ENCODE results near the gene RALB.

Gene RALB

GRCh38 chr2:120247851-120248250 is 4.8 kb upstream of the RALB start:
- Histone ChIP-seq H3K18ac (ENCODE audit: low read length) (no peak overlapping the region), H3K4me2 (ENCODE audit: low read length) (no peak overlapping the region), H2BK120ac (ENCODE audit: low read depth, low read length) (no peak overlapping the region), H3K56ac (ENCODE audit: low read length) (no peak overlapping the region), H3K27ac (ENCODE audit: low read depth, low read length) (no peak overlapping the region), H3K79me1 (ENCODE audit: low read length) (no peaks in the 10 kb centered on the region), H3K36me3 (ENCODE audit: control insufficient read depth, insufficient read depth, low read length) (no peaks in the 10 kb centered on the region), H4K8ac (ENCODE audit: low read depth, low read length) (no peak overlapping the region), H2AK5ac (ENCODE audit: low read length) (no peak overlapping the region), H4K5ac (ENCODE audit: low read length) (no peak overlapping the region), H3K4ac (ENCODE audit: low read depth, low read length) (no peak overlapping the region), H3K23ac (ENCODE audit: low read length) (no peak overlapping the region), H3K9ac (ENCODE audit: low read length) (no peak overlapping the region), H3K27me3 (ENCODE audit: insufficient read depth, low read length, poor library complexity) (peaks cover 4% of the 10 kb centered on the region), H2BK5ac (ENCODE audit: low read length) (no peak overlapping the region), H3K4me1 (ENCODE audit: control insufficient read depth, low read depth, low read length) (peaks cover 5% of the 10 kb centered on the region), H2BK15ac (replicated peaks; ENCODE audit: low read depth) (no peak overlapping the region), H3K4me3 (ENCODE audit: low read length) (no peak overlapping the region), H3K79me2 (ENCODE audit: control insufficient read depth, insufficient read depth, low read length) (no peaks in the 10 kb centered on the region)
- no peak for DNase-seq
- no CpG with 5 or more reads among the region's 6 CpGs for WGBS (ENCODE audit: extremely low coverage, insufficient coverage, low lambda C conversion rate)

GRCh38 chr2:120250640-120251039 is 2.0 kb upstream of the RALB start:
- no peak overlapping the region for H3K4ac ChIP-seq (ENCODE audit: low read depth, low read length)

DNA sequence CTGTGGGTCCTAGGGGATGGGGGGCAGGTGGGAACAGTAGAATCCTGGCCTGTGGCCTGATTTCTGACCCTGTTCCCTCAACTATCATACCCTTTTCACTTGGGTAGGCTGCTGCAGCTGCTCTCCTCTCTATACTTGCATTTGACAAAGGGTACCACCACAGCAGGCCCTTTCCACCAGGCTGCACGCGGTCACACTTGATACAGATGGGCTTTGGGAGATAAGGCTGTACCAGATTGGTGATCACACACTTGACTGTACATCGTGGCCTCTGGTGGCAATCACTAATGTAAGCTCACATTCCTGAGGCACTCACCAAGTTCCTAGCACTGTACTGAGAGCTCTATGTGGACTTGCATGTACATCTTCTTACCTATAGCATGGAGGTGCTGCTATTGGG is 1.6 kb upstream of the RALB start:
- Histone ChIP-seq H3K79me2 (ENCODE audit: control insufficient read depth, insufficient read depth, low read length) (no peaks in the 10 kb centered on the region), H3K56ac (ENCODE audit: low read length) (no peak overlapping the region), H4K5ac (ENCODE audit: low read length) (no peak overlapping the region), H2BK5ac (ENCODE audit: low read length) (no peak overlapping the region), H3K4me2 (ENCODE audit: low read length) (no peak overlapping the region), H3K4me1 (ENCODE audit: control insufficient read depth, low read depth, low read length) (peaks cover 7% of the 10 kb centered on the region), H3K4me3 (ENCODE audit: low read length) (no peak overlapping the region), H2AK5ac (ENCODE audit: low read length) (no peak overlapping the region), H3K18ac (ENCODE audit: low read length) (no peak overlapping the region), H2BK120ac (ENCODE audit: low read depth, low read length) (no peak overlapping the region), H3K36me3 (ENCODE audit: control insufficient read depth, insufficient read depth, low read length) (no peaks in the 10 kb centered on the region), H2BK15ac (replicated peaks; ENCODE audit: low read depth) (no peak overlapping the region), H3K9ac (ENCODE audit: low read length) (no peak overlapping the region), H3K27ac (ENCODE audit: low read depth, low read length) (no peak overlapping the region), H3K4ac (ENCODE audit: low read depth, low read length) (no peak overlapping the region), H3K23ac (ENCODE audit: low read length) (peak overlapping the region; percentile 51), H3K27me3 (ENCODE audit: insufficient read depth, low read length, poor library complexity) (peaks cover 4% of the 10 kb centered on the region), H4K8ac (ENCODE audit: low read depth, low read length) (no peak overlapping the region), H3K79me1 (ENCODE audit: low read length) (no peaks in the 10 kb centered on the region)
- no peak for DNase-seq
- WGBS (ENCODE audit: extremely low coverage, insufficient coverage, low lambda C conversion rate) = no CpG with 5 or more reads among the region's 3 CpGs

More at GRCh38 chr2:120250640-120251039, 2.0 kb upstream of the RALB start:
- Histone ChIP-seq H3K79me1 (ENCODE audit: low read length) (no peaks in the 10 kb centered on the region), H3K27ac (ENCODE audit: low read depth, low read length) (no peak overlapping the region), H4K8ac (ENCODE audit: low read depth, low read length) (no peak overlapping the region), H3K18ac (ENCODE audit: low read length) (no peak overlapping the region), H3K79me2 (ENCODE audit: control insufficient read depth, insufficient read depth, low read length) (no peaks in the 10 kb centered on the region), H2BK5ac (ENCODE audit: low read length) (no peak overlapping the region), H2BK15ac (replicated peaks; ENCODE audit: low read depth) (no peak overlapping the region), H3K27me3 (ENCODE audit: insufficient read depth, low read length, poor library complexity) (peaks cover 4% of the 10 kb centered on the region), H3K9ac (ENCODE audit: low read length) (no peak overlapping the region), H3K4me1 (ENCODE audit: control insufficient read depth, low read depth, low read length) (peaks cover 7% of the 10 kb centered on the region), H3K4me3 (ENCODE audit: low read length) (no peak overlapping the region), H3K23ac (ENCODE audit: low read length) (no peak overlapping the region), H2BK120ac (ENCODE audit: low read depth, low read length) (no peak overlapping the region), H3K56ac (ENCODE audit: low read length) (no peak overlapping the region), H3K36me3 (ENCODE audit: control insufficient read depth, insufficient read depth, low read length) (no peaks in the 10 kb centered on the region), H4K5ac (ENCODE audit: low read length) (no peak overlapping the region), H2AK5ac (ENCODE audit: low read length) (no peak overlapping the region), H3K4me2 (ENCODE audit: low read length) (no peak overlapping the region)
- no CpG with 5 or more reads among the region's 4 CpGs for whole genome bisulfite sequencing (ENCODE audit: extremely low coverage, insufficient coverage, low lambda C conversion rate)
- no peak for DNase-seq

GRCh38 chr2:120251880-120252224 is 800 bp upstream of the RALB start:
- Histone ChIP-seq H2BK15ac (replicated peaks; ENCODE audit: low read depth) (no peak overlapping the region), H3K27me3 (ENCODE audit: insufficient read depth, low read length, poor library complexity) (peaks cover 4% of the 10 kb centered on the region), H3K18ac (ENCODE audit: low read length) (no peak overlapping the region), H3K4ac (ENCODE audit: low read depth, low read length) (no peak overlapping the region), H3K79me2 (ENCODE audit: control insufficient read depth, insufficient read depth, low read length) (no peaks in the 10 kb centered on the region), H3K23ac (ENCODE audit: low read length) (no peak overlapping the region), H4K5ac (ENCODE audit: low read length) (no peak overlapping the region), H3K4me3 (ENCODE audit: low read length) (peak overlapping the region; percentile 52), H3K4me1 (ENCODE audit: control insufficient read depth, low read depth, low read length) (peaks cover 7% of the 10 kb centered on the region), H3K56ac (ENCODE audit: low read length) (no peak overlapping the region), H2BK5ac (ENCODE audit: low read length) (no peak overlapping the region), H2AK5ac (ENCODE audit: low read length) (no peak overlapping the region), H3K27ac (ENCODE audit: low read depth, low read length) (no peak overlapping the region), H4K8ac (ENCODE audit: low read depth, low read length) (no peak overlapping the region), H3K9ac (ENCODE audit: low read length) (peak overlapping the region; percentile 12), H3K79me1 (ENCODE audit: low read length) (no peaks in the 10 kb centered on the region), H2BK120ac (ENCODE audit: low read depth, low read length) (no peak overlapping the region), H3K4me2 (ENCODE audit: low read length) (peak overlapping the region; percentile 80), H3K36me3 (ENCODE audit: control insufficient read depth, insufficient read depth, low read length) (no peaks in the 10 kb centered on the region)
- DNase-seq = no peak
- no CpG with 5 or more reads among the region's 6 CpGs for WGBS (ENCODE audit: extremely low coverage, insufficient coverage, low lambda C conversion rate)

DNA sequence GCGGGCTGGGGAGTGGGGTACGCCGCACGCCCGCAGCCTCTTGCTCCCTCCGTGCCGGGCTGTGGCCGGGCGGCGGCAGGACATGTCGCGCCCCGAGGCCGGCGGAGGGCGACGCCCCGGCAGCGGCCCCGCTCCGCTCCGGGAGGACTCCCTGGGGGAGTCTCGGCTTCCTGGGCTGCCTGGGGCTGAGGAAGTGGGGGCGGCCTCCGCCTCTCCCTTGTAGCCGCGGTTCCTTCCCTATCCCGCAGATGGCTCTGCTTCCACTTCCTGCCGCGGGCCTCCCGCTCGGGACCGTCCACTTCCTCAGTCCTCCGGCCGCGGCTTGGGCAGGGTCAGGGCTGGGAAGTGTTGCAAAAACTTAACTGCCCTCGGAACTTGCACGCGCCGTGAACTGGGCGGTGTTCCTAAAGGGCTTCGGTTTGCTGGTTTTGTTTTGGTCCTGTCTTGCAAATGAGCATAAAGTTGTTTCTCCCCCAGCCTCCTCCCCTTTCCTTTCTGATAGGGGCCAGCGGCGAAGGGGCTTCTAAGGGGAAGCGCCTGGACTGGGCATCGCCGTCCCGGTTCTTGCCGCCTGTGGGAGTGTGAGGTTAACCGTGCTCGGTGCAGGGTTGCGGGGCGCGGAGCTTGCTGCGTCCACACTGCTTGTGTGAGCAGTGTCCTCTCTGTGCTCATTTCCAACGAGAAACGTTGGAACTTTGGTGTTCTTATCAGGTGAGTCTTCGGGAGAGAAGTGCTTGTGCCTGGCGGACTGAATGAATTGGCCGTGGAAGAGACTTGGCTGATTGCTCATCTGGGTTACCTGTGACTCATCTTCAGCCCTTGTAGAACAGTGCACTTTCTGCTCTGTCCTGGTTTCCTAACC is 600 bp downstream of the RALB start:
- Histone ChIP-seq H4K5ac (ENCODE audit: low read length) (no peak overlapping the region), H3K4ac (ENCODE audit: low read depth, low read length) (no peak overlapping the region), H4K8ac (ENCODE audit: low read depth, low read length) (no peak overlapping the region), H2BK120ac (ENCODE audit: low read depth, low read length) (no peak overlapping the region), H2BK5ac (ENCODE audit: low read length) (no peak overlapping the region), H3K27ac (ENCODE audit: low read depth, low read length) (peak overlapping the region; percentile 7), H3K18ac (ENCODE audit: low read length) (peak overlapping the region; percentile 56), H3K27me3 (ENCODE audit: insufficient read depth, low read length, poor library complexity) (peaks cover 4% of the 10 kb centered on the region), H3K4me1 (ENCODE audit: control insufficient read depth, low read depth, low read length) (peaks cover 7% of the 10 kb centered on the region), H3K56ac (ENCODE audit: low read length) (peak overlapping the region; percentile 96), H3K79me2 (ENCODE audit: control insufficient read depth, insufficient read depth, low read length) (no peaks in the 10 kb centered on the region), H3K4me2 (ENCODE audit: low read length) (peak overlapping the region; percentile 68), H2AK5ac (ENCODE audit: low read length) (no peak overlapping the region), H3K9ac (ENCODE audit: low read length) (peak overlapping the region; percentile 75), H3K79me1 (ENCODE audit: low read length) (peaks cover 2% of the 10 kb centered on the region), H2BK15ac (replicated peaks; ENCODE audit: low read depth) (no peak overlapping the region), H3K23ac (ENCODE audit: low read length) (no peak overlapping the region), H3K36me3 (ENCODE audit: control insufficient read depth, insufficient read depth, low read length) (no peaks in the 10 kb centered on the region), H3K4me3 (ENCODE audit: low read length) (peak overlapping the region; percentile 36)
- no CpG with 5 or more reads among the region's 60 CpGs for WGBS (ENCODE audit: extremely low coverage, insufficient coverage, low lambda C conversion rate)
- peak; percentile 80 for DNase-seq

- Histone ChIP-seq H3K23ac (ENCODE audit: low read length) (no peak overlapping the region), H4K8ac (ENCODE audit: low read depth, low read length) (no peak overlapping the region), H3K4me2 (ENCODE audit: low read length) (peak overlapping the region; percentile 68), H3K4ac (ENCODE audit: low read depth, low read length) (no peak overlapping the region), H3K4me1 (ENCODE audit: control insufficient read depth, low read depth, low read length) (peaks cover 7% of the 10 kb centered on the region), H3K79me1 (ENCODE audit: low read length) (peaks cover 4% of the 10 kb centered on the region), H3K27me3 (ENCODE audit: insufficient read depth, low read length, poor library complexity) (peaks cover 4% of the 10 kb centered on the region), H3K56ac (ENCODE audit: low read length) (peak overlapping the region; percentile 96), H2AK5ac (ENCODE audit: low read length) (no peak overlapping the region), H2BK5ac (ENCODE audit: low read length) (no peak overlapping the region), H4K5ac (ENCODE audit: low read length) (no peak overlapping the region), H3K36me3 (ENCODE audit: control insufficient read depth, insufficient read depth, low read length) (no peaks in the 10 kb centered on the region), H3K4me3 (ENCODE audit: low read length) (no peak overlapping the region), H3K9ac (ENCODE audit: low read length) (no peak overlapping the region), H3K27ac (ENCODE audit: low read depth, low read length) (no peak overlapping the region), H3K18ac (ENCODE audit: low read length) (no peak overlapping the region), H2BK15ac (replicated peaks; ENCODE audit: low read depth) (no peak overlapping the region), H3K79me2 (ENCODE audit: control insufficient read depth, insufficient read depth, low read length) (no peaks in the 10 kb centered on the region), H2BK120ac (ENCODE audit: low read depth, low read length) (no peak overlapping the region)
- DNase-seq = no peak
- WGBS (ENCODE audit: extremely low coverage, insufficient coverage, low lambda C conversion rate) = no CpG with 5 or more reads among the region's 8 CpGs
Measured at GRCh38 chr2:120254178-120254577, 1.5 kb downstream of the RALB start.
